ENCODE measurements around the gene PSMB8. TPM values are rescaled to one million over a fixed set of nuclear protein-coding genes. Genes with fewer than 3 reads are reported as not detected.
"Not testable (repeated sequence)": the region's sequence is repeated elsewhere in the genome, so short reads cannot be mapped to it uniquely, and the experiment has no call there.

PSMB8 gene
- total and polyA plus RNA-seq, 5 experiments from 2014 or later = 133 to 386 (median 350) TPM

DNA sequence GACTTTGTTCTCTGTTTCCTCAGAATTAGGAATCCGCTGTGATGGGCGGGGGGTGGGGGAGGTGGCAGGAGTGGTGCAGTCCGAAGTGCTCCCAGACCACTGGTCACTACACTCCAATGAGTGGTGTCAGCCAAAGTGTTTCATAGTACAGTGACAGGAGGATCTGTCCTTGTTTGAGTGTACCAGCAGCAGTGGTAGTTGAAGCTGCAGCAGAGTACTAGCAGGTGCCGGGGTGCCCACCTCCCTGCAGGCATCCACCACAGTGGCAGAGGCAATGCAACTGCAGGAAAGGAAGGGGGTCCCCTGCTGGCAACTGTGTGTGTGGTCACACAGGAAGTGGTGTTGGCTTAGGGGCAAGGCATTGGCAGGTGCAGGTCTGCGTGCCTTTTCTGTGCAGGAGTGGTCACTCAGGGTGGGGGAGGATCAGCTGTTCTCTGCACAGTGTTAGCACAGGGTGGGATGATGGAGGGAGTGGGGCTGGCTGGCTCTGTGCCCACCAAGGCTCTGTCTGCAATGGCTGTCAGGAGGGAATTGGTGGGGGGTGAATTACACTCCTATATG lies 36.7 kb downstream of the PSMB8 start:
- peak in 1 of 10 donors; percentile 16 for DNase-seq
- peaks cover 0 to 8% (median 4%) of the 10 kb centered on the region in 4 donors for H3K4me1 Mint-ChIP-seq
- POLR2A ChIA-PET = no interaction called here

DNA sequence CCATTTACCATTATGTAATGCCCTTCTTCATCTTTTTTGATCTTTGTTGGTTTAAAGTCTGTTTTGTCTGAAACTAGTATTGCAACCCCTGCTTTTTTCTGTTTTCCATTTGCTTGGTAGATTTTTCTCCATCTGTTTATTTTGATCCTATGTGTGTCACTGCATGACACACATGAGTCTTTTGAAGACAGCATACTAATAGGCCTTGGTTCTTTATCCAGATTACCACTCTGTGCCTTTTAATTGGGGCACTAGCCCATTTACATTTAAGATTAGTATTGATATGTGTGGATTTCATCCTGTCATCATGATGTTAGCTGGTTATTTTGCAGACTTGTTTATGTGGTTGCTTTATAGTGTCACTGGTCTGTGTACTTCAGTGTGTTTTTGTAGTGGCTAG lies 38.4 kb downstream of the PSMB8 start:
- H3K9me3 Mint-ChIP-seq, H3K36me3 Mint-ChIP-seq, ATAC-seq, H3K4me3 Mint-ChIP-seq, H3K4me1 Mint-ChIP-seq, DNase-seq, POLR2A ChIA-PET: not testable (repeated sequence)
- peak overlapping the region in 1 of 10 donors; percentile 84 for H3K27ac Mint-ChIP-seq
- peaks cover 24 to 62% (median 46%) of the 10 kb centered on the region in 5 donors for H3K27me3 Mint-ChIP-seq

More for the DNA sequence above, 36.7 kb downstream of the PSMB8 start:
- peak in 1 of 2 donors; percentile 33 for ATAC-seq
- no peak overlapping the region for H3K4me3 Mint-ChIP-seq
- peak overlapping the region in 1 of 10 donors; percentile 9 for H3K27ac Mint-ChIP-seq
- peaks cover 0 to 2% (median 0%) of the 10 kb centered on the region in 9 donors for H3K9me3 Mint-ChIP-seq
- peaks cover 0 to 1% (median 0%) of the 10 kb centered on the region in 3 donors for H3K36me3 Mint-ChIP-seq
- H3K27me3 Mint-ChIP-seq = peaks cover 19 to 49% (median 42%) of the 10 kb centered on the region in 5 donors

DNA sequence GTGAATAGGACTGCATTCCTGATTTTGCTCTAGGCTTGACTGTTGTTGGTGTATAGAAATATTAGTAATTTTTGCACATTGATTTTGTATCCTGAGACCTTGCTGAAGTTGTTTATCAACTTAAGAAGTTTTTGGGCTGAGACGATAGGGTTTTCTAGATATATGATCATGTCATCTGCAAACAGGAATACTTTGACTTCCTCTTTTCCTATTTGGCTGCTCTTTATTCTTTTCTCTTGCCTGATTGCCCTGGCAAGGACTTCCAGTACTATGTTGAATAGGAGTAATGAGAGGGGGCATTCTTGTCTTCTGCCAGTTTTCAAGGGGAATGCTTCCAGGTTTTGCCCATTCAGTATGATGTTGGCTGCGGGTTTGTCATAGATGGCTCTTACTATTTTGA lies 40.4 kb downstream of the PSMB8 start:
- DNase-seq (no peak), ATAC-seq (no peak)
- peaks cover 0 to 8% (median 5%) of the 10 kb centered on the region in 9 donors for H3K9me3 Mint-ChIP-seq
- no peak overlapping the region for H3K27ac Mint-ChIP-seq
- H3K36me3 Mint-ChIP-seq = peaks cover 0 to 7% (median 2%) of the 10 kb centered on the region in 3 donors
- peaks cover 0 to 8% (median 4%) of the 10 kb centered on the region in 4 donors for H3K4me1 Mint-ChIP-seq
- POLR2A ChIA-PET = no interaction called here
- peaks cover 36 to 72% (median 49%) of the 10 kb centered on the region in 5 donors for H3K27me3 Mint-ChIP-seq
- H3K4me3 Mint-ChIP-seq = no peak overlapping the region

DNA sequence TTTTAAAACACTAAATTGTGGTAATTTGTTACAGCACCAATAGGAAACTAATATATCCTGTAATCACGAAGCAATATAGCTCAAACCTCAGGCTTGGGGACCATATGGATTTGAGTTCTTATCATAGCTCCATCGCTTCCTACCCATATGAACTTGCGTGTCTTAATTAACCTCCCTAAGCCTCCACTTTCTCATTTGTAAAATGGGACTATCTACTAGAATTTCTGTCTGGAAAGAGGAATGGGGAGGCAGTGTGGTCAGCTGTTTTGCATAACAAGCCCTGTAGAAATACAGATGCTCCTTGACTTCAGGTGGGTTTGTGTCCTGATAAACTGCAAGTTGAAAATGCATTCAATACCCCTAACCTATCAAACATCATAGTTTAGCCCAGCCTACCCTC lies 44.1 kb downstream of the PSMB8 start:
- POLR2A ChIA-PET = no interaction called here
- ATAC-seq = no peak

DNA sequence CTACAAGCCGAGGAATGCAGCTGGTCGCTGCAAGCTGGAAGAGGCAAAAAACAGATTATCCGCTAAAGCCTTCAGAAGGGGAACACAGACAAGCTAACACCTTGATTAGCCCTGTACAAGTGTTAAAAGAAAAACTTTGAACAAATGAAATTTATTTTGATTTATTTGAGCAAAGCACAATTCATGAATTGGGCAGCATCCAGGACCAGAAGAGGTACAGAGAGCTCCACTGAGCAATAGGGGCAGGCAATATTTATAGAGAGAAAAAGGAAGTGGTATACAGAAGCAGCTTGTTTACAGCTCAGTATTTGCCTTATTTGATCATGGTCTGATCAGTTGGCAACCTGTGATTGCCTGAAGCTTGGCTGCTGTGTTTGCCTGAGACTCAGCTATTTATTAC lies 44.7 kb downstream of the PSMB8 start:
- DNase-seq (no peak), ATAC-seq (no peak)
- Mint-ChIP-seq H3K36me3 (peaks cover 0 to 9% (median 2%) of the 10 kb centered on the region in 3 donors), H3K9me3 (peaks cover 0 to 8% (median 5%) of the 10 kb centered on the region in 9 donors), H3K4me1 (peaks cover 13 to 30% (median 21%) of the 10 kb centered on the region in 4 donors), H3K27me3 (peaks cover 23 to 53% (median 29%) of the 10 kb centered on the region in 5 donors), H3K27ac (no peak overlapping the region), H3K4me3 (no peak overlapping the region)
- POLR2A ChIA-PET = no interaction called here

More for the DNA sequence above, 44.1 kb downstream of the PSMB8 start:
- no peak for DNase-seq
- H3K27me3 Mint-ChIP-seq = peaks cover 27 to 59% (median 33%) of the 10 kb centered on the region in 5 donors
- peaks cover 0 to 9% (median 2%) of the 10 kb centered on the region in 3 donors for H3K36me3 Mint-ChIP-seq
- no peak overlapping the region for H3K27ac Mint-ChIP-seq
- peaks cover 8 to 24% (median 15%) of the 10 kb centered on the region in 4 donors for H3K4me1 Mint-ChIP-seq
- H3K4me3 Mint-ChIP-seq = no peak overlapping the region
- H3K9me3 Mint-ChIP-seq = peaks cover 0 to 8% (median 5%) of the 10 kb centered on the region in 9 donors

DNA sequence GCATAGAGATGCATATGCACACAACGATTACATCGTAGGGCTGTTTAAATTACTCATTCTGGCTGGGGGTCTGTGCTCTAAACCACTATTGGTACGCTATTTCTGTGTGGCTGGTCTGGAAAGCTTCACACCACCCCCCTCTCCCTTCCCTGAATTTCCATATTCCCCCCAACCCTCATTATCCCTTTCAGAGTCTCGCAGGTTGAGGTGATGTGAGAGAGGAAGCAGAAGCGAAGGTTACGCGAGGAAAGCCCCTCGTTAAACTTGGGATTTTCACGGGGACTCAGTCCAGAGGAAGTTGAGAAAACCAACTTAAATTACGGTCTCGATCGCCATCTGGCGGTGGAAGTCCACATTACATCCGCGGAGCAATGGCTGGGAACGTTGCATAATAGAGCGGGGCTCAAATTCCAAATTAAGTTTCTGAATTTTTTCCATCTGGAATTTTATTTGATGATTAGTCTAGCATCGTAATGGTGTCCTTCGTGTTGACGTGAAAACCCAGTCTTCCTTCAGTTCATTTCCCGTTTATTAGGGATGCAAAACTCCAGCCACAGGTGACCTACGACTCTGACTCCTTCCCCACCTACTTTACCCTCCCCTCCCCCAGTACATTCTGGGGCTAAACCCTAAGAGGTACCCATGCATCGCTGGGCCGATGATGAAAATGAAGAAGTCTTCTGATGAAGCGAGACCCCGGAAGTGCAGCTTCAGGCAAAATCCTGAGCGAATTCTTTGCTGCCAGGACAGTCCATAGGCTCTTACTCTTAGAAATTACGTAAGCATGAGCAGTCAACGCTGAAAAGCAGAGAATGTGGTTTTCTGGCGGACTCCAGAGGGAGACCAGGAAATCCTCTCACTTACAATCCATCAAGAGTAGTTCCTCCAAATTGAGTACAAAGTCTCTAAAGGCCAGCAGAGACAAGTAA lies 46.7 kb downstream of the PSMB8 start:
- POLR2A ChIA-PET = interaction anchor here (0.9 to 1.0 kb wide), 2 partner anchors 41 to 96 kb away, joined by 3 to 5 read pairs; partner anchors contain the start of gene TAP2
- Mint-ChIP-seq H3K36me3 (peaks cover 0 to 9% (median 2%) of the 10 kb centered on the region in 3 donors), H3K9me3 (peaks cover 0 to 8% (median 5%) of the 10 kb centered on the region in 9 donors), H3K27me3 (peaks cover 10 to 33% (median 22%) of the 10 kb centered on the region in 5 donors), H3K4me1 (peaks cover 17 to 33% (median 27%) of the 10 kb centered on the region in 4 donors), H3K27ac (peak overlapping the region in 6 of 10 donors; percentile 15 to 72 (median 36)), H3K4me3 (peak overlapping the region; percentile 46 to 81 (median 70))
- ATAC-seq (peak; percentile 73 to 90), DNase-seq (peak; percentile 61 to 84 (median 73))

DNA sequence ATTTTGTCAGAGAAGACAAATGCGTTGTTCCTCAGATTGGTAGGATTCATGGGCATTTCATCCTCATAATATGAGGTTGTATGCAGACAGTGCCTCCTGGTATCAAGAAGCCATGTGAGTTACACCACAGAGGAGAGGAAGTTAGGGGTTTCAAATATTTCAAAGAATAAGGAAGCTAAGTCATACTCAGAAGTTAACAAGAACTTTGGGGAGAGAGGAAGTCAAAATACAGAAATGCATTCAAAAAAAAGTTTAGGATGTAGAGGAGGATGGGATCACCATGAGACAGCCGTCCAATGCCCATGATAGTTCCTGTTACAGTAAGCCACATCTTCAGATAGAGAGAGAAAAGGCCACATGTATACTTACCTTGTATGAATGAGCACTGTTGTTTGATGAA lies 49.3 kb downstream of the PSMB8 start:
- Mint-ChIP-seq H3K27ac (peak overlapping the region in 1 of 10 donors; percentile 12), H3K4me1 (peaks cover 17 to 33% (median 27%) of the 10 kb centered on the region in 4 donors), H3K27me3 (peaks cover 10 to 27% (median 14%) of the 10 kb centered on the region in 5 donors), H3K9me3 (peaks cover 0 to 8% (median 5%) of the 10 kb centered on the region in 9 donors), H3K36me3 (peaks cover 0 to 9% (median 0%) of the 10 kb centered on the region in 3 donors), H3K4me3 (peak overlapping the region in 2 of 10 donors; percentile 5 to 6)
- POLR2A ChIA-PET = no interaction called here
- DNase-seq = no peak
- ATAC-seq = peak in 1 of 2 donors; percentile 39

DNA sequence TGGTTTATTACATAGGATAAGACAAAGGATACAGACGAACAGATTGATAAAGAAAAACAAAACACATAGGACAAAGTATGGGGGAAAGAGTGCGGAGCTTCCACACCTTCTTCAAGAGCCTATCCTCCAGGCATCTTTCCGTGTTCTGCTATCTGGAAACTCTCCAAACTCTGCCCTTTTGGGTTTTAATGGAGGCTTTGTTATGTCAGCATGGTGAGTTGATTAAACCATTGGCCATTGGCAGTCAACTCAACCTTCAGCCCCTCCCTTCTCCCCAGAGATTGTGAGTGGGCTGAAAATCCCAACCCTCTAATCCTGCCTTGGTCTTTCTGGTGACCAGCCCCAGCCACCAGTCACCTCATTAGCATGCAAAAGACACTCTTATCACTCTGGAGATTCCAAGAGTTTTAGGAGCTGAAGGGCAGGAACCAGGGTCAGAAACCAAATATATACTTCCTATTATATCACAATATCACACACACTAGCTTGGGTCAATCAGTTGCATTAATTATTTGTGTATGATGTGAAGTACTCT lies 50.9 kb downstream of the PSMB8 start:
- ATAC-seq (no peak), DNase-seq (no peak)
- Mint-ChIP-seq H3K27ac (no peak overlapping the region), H3K4me1 (peaks cover 17 to 33% (median 27%) of the 10 kb centered on the region in 4 donors), H3K27me3 (peaks cover 6 to 23% (median 11%) of the 10 kb centered on the region in 5 donors), H3K36me3 (no peaks in the 10 kb centered on the region), H3K4me3 (no peak overlapping the region), H3K9me3 (no peaks in the 10 kb centered on the region)
- POLR2A ChIA-PET = no interaction called here

Other genes starting within 250 kb of the PSMB8 start
- gene HLA-DQA1, start 206.6 kb downstream of the PSMB8 start, total RNA-seq = 10 to 100 TPM; 13.7 to 15.5 TPM
- 10 to 100 TPM in 1 of 3 donors, 1 to 10 TPM in 1, not detected in 1; 1.6 to 11.0 TPM for gene HLA-DQA1, start 206.6 kb downstream of the PSMB8 start, polyA plus RNA-seq
- gene HLA-DQB1, start 177.4 kb downstream of the PSMB8 start, total RNA-seq = 10 to 100 TPM; 13.6 to 17.0 TPM
- gene HLA-DQB1, start 177.4 kb downstream of the PSMB8 start, polyA plus RNA-seq = 10 to 100 TPM in 1 of 3 donors, 1 to 10 TPM in 2; 1.4 to 22.9 (median 5.9) TPM
- gene HLA-DQA2, start 102.7 kb downstream of the PSMB8 start, total RNA-seq = 1 to 10 TPM; 1.1 to 1.6 TPM
- gene HLA-DQA2, start 102.7 kb downstream of the PSMB8 start, polyA plus RNA-seq = 1 to 10 TPM in 1 of 3 donors, not detected in 2; 2.8 TPM
- gene HLA-DQB2, start 80.5 kb downstream of the PSMB8 start, total RNA-seq = 1 to 10 TPM in 1 of 2 experiments, under 1 TPM in 1; 0.74 to 1.2 TPM
- 1 to 10 TPM in 1 of 3 donors, under 1 TPM in 1, not detected in 1; 0.91 to 2.2 TPM for gene HLA-DQB2, start 80.5 kb downstream of the PSMB8 start, polyA plus RNA-seq
- gene HLA-DOB, start 27.0 kb downstream of the PSMB8 start, total RNA-seq = 1 to 10 TPM; 3.9 to 5.6 TPM
- gene HLA-DOB, start 27.0 kb downstream of the PSMB8 start, polyA plus RNA-seq = under 1 TPM in 2 of 3 donors, not detected in 1; 0.43 to 0.75 TPM
- 100 to 1,000 TPM in 1 of 2 experiments, 10 to 100 TPM in 1; 96.2 to 117 TPM for gene TAP2, start 5.3 kb downstream of the PSMB8 start, total RNA-seq
- gene TAP2, start 5.3 kb downstream of the PSMB8 start, polyA plus RNA-seq = 10 to 100 TPM; 24.2 to 36.6 (median 25.3) TPM
- 100 to 1,000 TPM; 113 TPM for gene TAP1, start 9.7 kb upstream of the PSMB8 start, total RNA-seq
- gene TAP1, start 9.7 kb upstream of the PSMB8 start, polyA plus RNA-seq = 100 to 1,000 TPM; 197 to 283 (median 230) TPM
- gene PSMB9, start 10.1 kb upstream of the PSMB8 start, total RNA-seq = 100 to 1,000 TPM; 102 to 104 TPM
- gene PSMB9, start 10.1 kb upstream of the PSMB8 start, polyA plus RNA-seq = 100 to 1,000 TPM; 402 to 432 (median 424) TPM
- 10 to 100 TPM; 23.0 to 23.5 TPM for gene HLA-DMB, start 97.0 kb upstream of the PSMB8 start, total RNA-seq
- gene HLA-DMB, start 97.0 kb upstream of the PSMB8 start, polyA plus RNA-seq = 10 to 100 TPM; 10.8 to 22.5 (median 16.8) TPM
- 10 to 100 TPM; 38.7 to 39.7 TPM for gene HLA-DMA, start 109.0 kb upstream of the PSMB8 start, total RNA-seq
- gene HLA-DMA, start 109.0 kb upstream of the PSMB8 start, polyA plus RNA-seq = 10 to 100 TPM; 23.7 to 37.4 (median 26.9) TPM
- gene BRD2, start 124.5 kb upstream of the PSMB8 start, total RNA-seq = 100 to 1,000 TPM; 454 to 455 TPM
- gene BRD2, start 124.5 kb upstream of the PSMB8 start, polyA plus RNA-seq = 10 to 100 TPM; 24.5 to 72.8 (median 29.8) TPM
- gene HLA-DOA, start 165.5 kb upstream of the PSMB8 start, total RNA-seq = 10 to 100 TPM; 50.7 to 51.7 TPM
- 10 to 100 TPM; 26.4 to 61.0 (median 33.2) TPM for gene HLA-DOA, start 165.5 kb upstream of the PSMB8 start, polyA plus RNA-seq
- 10 to 100 TPM; 32.6 to 35.9 TPM for gene HLA-DPA1, start 229.6 kb upstream of the PSMB8 start, total RNA-seq
- 100 to 1,000 TPM in 1 of 3 donors, 10 to 100 TPM in 2; 19.5 to 121 (median 77.1) TPM for gene HLA-DPA1, start 229.6 kb upstream of the PSMB8 start, polyA plus RNA-seq
- gene HLA-DPB1, start 231.9 kb upstream of the PSMB8 start, total RNA-seq = 10 to 100 TPM; 42.8 to 44.0 TPM
- gene HLA-DPB1, start 231.9 kb upstream of the PSMB8 start, polyA plus RNA-seq = 100 to 1,000 TPM in 2 of 3 donors, 10 to 100 TPM in 1; 62.2 to 228 (median 186) TPM